Measurements from ENCODE around the gene AFF3. TPM values are rescaled to one million over a fixed set of nuclear protein-coding genes. Genes with fewer than 3 reads are reported as not detected.

The AFF3 gene
- total RNA-seq, 1 experiment from 2014 or later = 0.61 TPM

- Histone ChIP-seq H3K27me3 (ENCODE audit: insufficient read depth, low read length) (peaks cover 67% of the 10 kb centered on the region), H4K20me1 (ENCODE audit: insufficient read depth) (no peaks in the 10 kb centered on the region), H3K36me3 (ENCODE audit: control insufficient read depth in 1 of 2, insufficient read depth in 2 of 2, low read length in 2 of 2) (no peaks in the 10 kb centered on the region), H3K4me1 (ENCODE audit: control insufficient read depth in 1 of 2, insufficient read depth in 2 of 2, low read length in 2 of 2) (no peaks in the 10 kb centered on the region), H3K9me2 (ENCODE audit: insufficient read depth) (no peaks in the 10 kb centered on the region), H3K9ac (ENCODE audit: low read length) (no peak overlapping the region), H3K4me2 (ENCODE audit: low read length) (no peak overlapping the region), H3K79me2 (ENCODE audit: insufficient read depth, low read length) (no peaks in the 10 kb centered on the region), H3K27ac (ENCODE audit: low read depth, low read length) (no peak overlapping the region), H3K9me3 (ENCODE audit: control insufficient read depth in 1 of 2, insufficient read depth in 1 of 2, low read depth in 1 of 2, low read length in 2 of 2) (no peaks in the 10 kb centered on the region), H3K4me3 (replicated peaks in 1 of 2; ENCODE audit: low read depth in 1 of 2, low read length in 2 of 2) (no peak overlapping the region), H2AFZ (ENCODE audit: low read depth, low read length, poor library complexity, severe bottlenecking) (no peak overlapping the region)
- intact Hi-C loops (cut with micrococcal nuclease) = no loop called here
- TF ChIP-seq TCF7L2 (IDR thresholded peaks at IDR 0.05; ENCODE audit: borderline replicate concordance, extremely low read depth, insufficient read depth, insufficient read length) (no peak), EZH2 (IDR thresholded peaks at IDR 0.05) (no peak), SP1 (IDR thresholded peaks at IDR 0.05; ENCODE audit: low read depth) (no peak), CEBPB (IDR thresholded peaks at IDR 0.05; ENCODE audit: low read depth) (no peak), JUND (IDR thresholded peaks at IDR 0.05) (no peak), EGR1 (IDR thresholded peaks at IDR 0.05; ENCODE audit: low read depth) (no peak), POLR2A (IDR thresholded peaks at IDR 0.05; ENCODE audit: borderline replicate concordance, extremely low read depth, insufficient read depth, insufficient read length) (no peak), ELF1 (IDR thresholded peaks at IDR 0.05; ENCODE audit: borderline replicate concordance, low read depth) (no peak), YY1 (IDR thresholded peaks at IDR 0.05; ENCODE audit: extremely low read depth, insufficient replicate concordance, low read depth, low read length) (no peak), RAD21 (IDR thresholded peaks at IDR 0.05; ENCODE audit: low read depth) (no peak), ZNF274 (IDR thresholded peaks at IDR 0.05; ENCODE audit: low read depth, low read length) (no peak), CBX3 (IDR thresholded peaks at IDR 0.05; ENCODE audit: low read depth) (no peak), ZBTB33 (IDR thresholded peaks at IDR 0.05; ENCODE audit: extremely low read depth, insufficient replicate concordance, low read length) (no peak)
- ChIA-PET RAD21 (ENCODE audit: low non-redundant PET in 1 of 2, low total read pairs in 2 of 2, uncharacterized antibody in 2 of 2, unreplicated experiment in 2 of 2) (no interaction called here), CTCF (no interaction called here), POLR2A (no interaction called here)
- DNase-seq (ENCODE audit: low read depth, low spot score) = no peak
- no TSS peak for BruUV-seq (replicated peaks)
- ATAC-seq = no peak
Observed at GRCh38 chr2:99854236-99854852, 288.0 kb downstream of the AFF3 start.

Measured in HCT116 (cell line).